Measurements from ENCODE around the gene GPATCH2L.

GPATCH2L gene

DNA sequence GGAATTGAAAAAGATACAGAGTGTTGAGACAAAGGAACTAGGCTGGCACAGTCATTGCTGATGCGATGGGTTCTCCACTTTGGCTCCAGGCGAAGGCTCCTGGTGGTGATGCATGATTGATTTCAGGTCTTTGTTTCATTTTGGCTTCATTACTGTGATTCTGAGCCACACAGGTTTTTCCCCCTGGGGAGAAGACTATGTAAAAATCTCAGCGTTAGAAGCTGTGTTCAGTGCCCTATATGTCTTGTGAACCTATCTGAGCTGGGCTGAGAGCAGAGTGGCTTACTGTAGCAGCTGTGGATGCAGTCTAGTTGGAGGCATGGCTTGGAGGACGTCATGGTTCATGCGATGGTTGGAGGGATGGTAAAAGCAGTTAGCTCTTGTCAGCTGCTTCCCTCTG is 54.0 kb downstream of the GPATCH2L start:
- Histone ChIP-seq H3K36me3 (ENCODE audit: insufficient read depth, low read length) (peaks cover 18% of the 10 kb centered on the region), H3K4me1 (ENCODE audit: insufficient read depth, low read length) (peaks cover 8% of the 10 kb centered on the region), H3K27ac (ENCODE audit: low read depth, low read length) (no peak overlapping the region), H3K9me3 (ENCODE audit: low read length) (no peaks in the 10 kb centered on the region), H3K27me3 (ENCODE audit: control insufficient read depth in 1 of 2, insufficient read depth in 2 of 2, low read length in 2 of 2) (no peaks in the 10 kb centered on the region), H3K4me3 (ENCODE audit: low read depth in 1 of 2, low read length in 2 of 2) (no peak overlapping the region), H3K9ac (ENCODE audit: low read length) (no peak overlapping the region)

DNA sequence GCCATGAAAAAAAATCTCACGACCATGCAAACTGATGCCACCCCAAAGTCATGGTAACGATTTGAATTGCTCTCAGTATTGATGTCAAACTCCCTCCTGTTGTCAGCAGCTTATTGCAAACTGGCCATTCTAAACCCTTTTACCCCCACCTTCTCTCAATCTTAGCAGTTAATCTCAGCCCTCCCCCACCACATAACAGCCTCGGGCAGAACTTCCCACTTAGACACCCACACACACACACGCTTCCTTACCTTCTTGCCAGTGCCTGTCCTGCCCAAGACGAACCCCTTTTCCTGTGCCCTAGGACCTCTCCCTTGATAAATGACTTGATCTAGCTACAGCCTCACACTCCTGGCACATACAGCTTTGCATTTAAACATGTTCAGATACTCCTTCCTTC is 56.6 kb downstream of the GPATCH2L start:
- no peak overlapping the region for H3K9ac ChIP-seq (ENCODE audit: low read length)
- no peaks in the 10 kb centered on the region for H3K9me3 ChIP-seq (ENCODE audit: low read length)
- no peaks in the 10 kb centered on the region for H3K36me3 ChIP-seq (ENCODE audit: insufficient read depth, low read length)
- H3K27me3 ChIP-seq (ENCODE audit: control insufficient read depth in 1 of 2, insufficient read depth in 2 of 2, low read length in 2 of 2), result no peaks in the 10 kb centered on the region
- H3K27ac ChIP-seq (ENCODE audit: low read depth, low read length), result no peak overlapping the region
- H3K4me3 ChIP-seq (ENCODE audit: low read depth in 1 of 2, low read length in 2 of 2), result no peak overlapping the region
- H3K4me1 ChIP-seq (ENCODE audit: insufficient read depth, low read length), result peaks cover 3% of the 10 kb centered on the region

DNA sequence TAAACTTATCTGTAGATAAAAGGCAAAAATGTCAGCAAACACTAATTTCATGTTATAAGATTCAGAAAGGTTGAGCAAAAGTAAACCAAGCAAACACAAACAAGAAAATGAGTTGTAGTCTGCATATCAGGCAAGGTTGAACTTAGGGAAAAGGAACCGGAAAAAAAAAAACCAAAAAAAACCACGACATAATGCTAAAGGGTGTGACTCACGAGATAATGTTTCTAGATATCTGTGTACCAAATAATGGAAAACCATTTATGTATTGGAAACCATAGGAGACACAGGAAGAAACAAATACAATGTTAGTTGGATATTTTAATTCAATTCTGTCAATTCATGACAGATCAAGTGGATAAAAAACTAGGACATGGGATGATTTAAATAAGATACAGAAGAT is 60.5 kb downstream of the GPATCH2L start:
- Histone ChIP-seq H3K4me1 (ENCODE audit: insufficient read depth, low read length) (no peaks in the 10 kb centered on the region), H3K27ac (ENCODE audit: low read depth, low read length) (no peak overlapping the region), H3K9me3 (ENCODE audit: low read length) (no peaks in the 10 kb centered on the region), H3K4me3 (ENCODE audit: low read depth in 1 of 2, low read length in 2 of 2) (no peak overlapping the region), H3K36me3 (ENCODE audit: insufficient read depth, low read length) (no peaks in the 10 kb centered on the region), H3K9ac (ENCODE audit: low read length) (no peak overlapping the region), H3K27me3 (ENCODE audit: control insufficient read depth in 1 of 2, insufficient read depth in 2 of 2, low read length in 2 of 2) (no peaks in the 10 kb centered on the region)

DNA sequence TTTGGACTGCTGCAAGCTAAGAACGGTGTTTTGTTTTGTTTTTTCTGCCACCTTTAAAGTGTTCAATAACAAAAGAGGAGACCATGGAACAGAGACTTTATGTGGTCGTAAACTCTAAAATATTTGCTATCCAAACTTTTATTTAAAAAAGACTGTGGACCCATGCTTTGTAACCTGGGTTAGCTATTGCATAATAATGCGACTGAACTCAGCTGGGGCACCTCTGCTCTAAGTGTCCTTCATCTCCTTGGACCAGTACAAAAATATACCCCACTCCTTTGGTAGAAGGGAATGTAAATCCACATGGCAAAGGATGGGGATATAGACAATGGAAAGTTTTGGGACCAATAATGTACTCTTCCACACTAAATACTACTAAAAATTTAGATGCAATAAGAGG is 65.5 kb downstream of the GPATCH2L start:
- no peaks in the 10 kb centered on the region for H3K27me3 ChIP-seq (ENCODE audit: control insufficient read depth in 1 of 2, insufficient read depth in 2 of 2, low read length in 2 of 2)
- H3K9me3 ChIP-seq (ENCODE audit: low read length), result no peaks in the 10 kb centered on the region
- no peak overlapping the region for H3K27ac ChIP-seq (ENCODE audit: low read depth, low read length)

DNA sequence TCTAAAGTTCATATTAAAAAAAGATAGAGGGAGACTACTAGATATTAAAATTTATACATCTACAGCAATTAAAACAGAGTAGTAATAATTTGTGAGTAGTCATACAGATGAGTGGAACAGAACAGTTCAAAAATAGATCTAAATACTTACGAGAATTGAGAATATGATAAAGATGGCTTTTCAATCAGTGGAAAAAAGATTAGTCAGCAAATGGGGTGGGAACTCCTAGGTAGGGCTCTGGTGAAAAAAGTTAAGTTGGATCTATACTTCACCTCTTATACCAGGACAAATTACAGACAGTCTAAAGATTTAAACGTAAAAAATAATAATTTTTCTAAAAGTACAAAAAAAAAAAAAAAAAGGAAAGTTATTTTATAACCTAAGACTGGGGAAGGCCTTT is 66.9 kb downstream of the GPATCH2L start:
- Histone ChIP-seq H3K27me3 (ENCODE audit: control insufficient read depth in 1 of 2, insufficient read depth in 2 of 2, low read length in 2 of 2) (no peaks in the 10 kb centered on the region), H3K9me3 (ENCODE audit: low read length) (no peaks in the 10 kb centered on the region), H3K27ac (ENCODE audit: low read depth, low read length) (no peak overlapping the region), H3K36me3 (ENCODE audit: insufficient read depth, low read length) (no peaks in the 10 kb centered on the region), H3K9ac (ENCODE audit: low read length) (no peak overlapping the region), H3K4me3 (ENCODE audit: low read depth in 1 of 2, low read length in 2 of 2) (no peak overlapping the region), H3K4me1 (ENCODE audit: insufficient read depth, low read length) (no peaks in the 10 kb centered on the region)

More for the DNA sequence above, 65.5 kb downstream of the GPATCH2L start:
- Histone ChIP-seq H3K4me1 (ENCODE audit: insufficient read depth, low read length) (no peaks in the 10 kb centered on the region), H3K9ac (ENCODE audit: low read length) (no peak overlapping the region), H3K4me3 (ENCODE audit: low read depth in 1 of 2, low read length in 2 of 2) (no peak overlapping the region), H3K36me3 (ENCODE audit: insufficient read depth, low read length) (no peaks in the 10 kb centered on the region)

DNA sequence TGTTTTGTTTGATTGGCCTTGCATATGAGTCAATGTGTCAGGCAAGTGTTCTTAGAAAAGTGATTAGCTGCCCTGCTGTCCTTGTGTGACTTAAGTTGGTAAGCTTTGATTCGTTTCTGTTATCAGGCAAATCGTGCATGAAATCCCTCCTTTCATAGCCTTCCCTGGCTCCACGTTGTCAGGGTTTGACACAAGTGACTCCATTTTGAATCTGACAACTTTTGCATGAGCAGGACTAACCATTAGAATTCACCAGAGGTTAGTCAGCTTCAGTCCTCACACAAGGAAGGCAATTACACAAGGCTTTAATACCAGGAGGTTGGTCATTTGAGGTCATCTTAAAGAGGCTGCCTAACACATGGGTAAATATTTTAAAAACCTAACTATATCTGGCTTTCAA is 68.2 kb downstream of the GPATCH2L start:
- Histone ChIP-seq H3K27ac (ENCODE audit: low read depth, low read length) (no peak overlapping the region), H3K9me3 (ENCODE audit: low read length) (no peaks in the 10 kb centered on the region), H3K9ac (ENCODE audit: low read length) (no peak overlapping the region), H3K36me3 (ENCODE audit: insufficient read depth, low read length) (no peaks in the 10 kb centered on the region), H3K27me3 (ENCODE audit: control insufficient read depth in 1 of 2, insufficient read depth in 2 of 2, low read length in 2 of 2) (no peaks in the 10 kb centered on the region), H3K4me3 (ENCODE audit: low read depth in 1 of 2, low read length in 2 of 2) (no peak overlapping the region), H3K4me1 (ENCODE audit: insufficient read depth, low read length) (no peaks in the 10 kb centered on the region)

DNA sequence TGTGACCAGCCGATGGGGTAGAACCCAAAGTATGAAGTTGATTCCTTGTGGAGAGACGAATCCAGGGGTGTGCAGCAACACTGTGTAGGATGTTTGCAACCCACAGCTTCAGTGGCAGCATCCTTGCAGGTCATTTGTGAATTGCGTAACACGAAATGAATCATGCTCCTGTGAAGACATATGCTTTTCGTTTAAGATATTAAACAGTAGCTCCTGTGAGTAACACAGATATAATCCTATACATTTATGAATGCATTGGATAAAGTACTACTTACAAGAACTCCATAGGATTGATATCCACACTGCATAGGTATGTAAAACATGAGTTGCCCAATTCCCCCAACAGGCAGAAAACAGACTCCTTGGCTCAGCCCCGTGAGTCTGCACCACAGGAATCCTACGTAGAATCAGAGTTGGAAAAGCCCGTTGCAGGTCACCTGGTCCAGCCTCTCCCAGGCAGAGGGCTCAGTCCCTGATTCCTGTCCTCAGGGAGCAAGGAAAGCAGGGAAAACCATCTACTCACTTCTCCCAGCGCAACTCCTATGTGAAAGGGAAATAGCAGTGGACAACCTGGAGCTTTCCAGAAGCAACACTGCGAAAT is 75.8 kb downstream of the GPATCH2L start:
- Histone ChIP-seq H3K9me3 (ENCODE audit: low read length) (no peaks in the 10 kb centered on the region), H3K9ac (ENCODE audit: low read length) (no peak overlapping the region), H3K27ac (ENCODE audit: low read depth, low read length) (no peak overlapping the region), H3K27me3 (ENCODE audit: control insufficient read depth in 1 of 2, insufficient read depth in 2 of 2, low read length in 2 of 2) (no peaks in the 10 kb centered on the region), H3K36me3 (ENCODE audit: insufficient read depth, low read length) (no peaks in the 10 kb centered on the region), H3K4me3 (ENCODE audit: low read depth in 1 of 2, low read length in 2 of 2) (no peak overlapping the region), H3K4me1 (ENCODE audit: insufficient read depth, low read length) (no peaks in the 10 kb centered on the region)

DNA sequence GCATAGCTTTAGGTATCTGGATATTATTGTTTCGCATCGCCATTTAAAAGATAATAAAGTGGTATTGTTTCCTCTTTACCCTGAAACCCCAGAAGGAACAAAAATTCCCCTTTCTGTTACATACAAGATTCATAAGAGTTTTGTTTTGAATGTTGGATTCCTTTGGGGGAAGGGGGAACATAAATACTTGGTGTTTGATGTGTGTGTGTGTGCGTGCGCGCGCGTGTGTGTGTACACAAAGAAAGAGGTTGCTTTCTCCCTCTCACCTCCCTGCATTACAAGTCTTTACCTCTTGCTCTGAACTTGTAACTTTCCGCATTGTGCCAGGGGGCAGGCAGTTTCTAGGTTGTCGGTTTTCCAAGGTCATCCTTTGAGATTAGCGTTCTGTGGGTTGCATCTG is 76.4 kb downstream of the GPATCH2L start:
- Histone ChIP-seq H3K27ac (ENCODE audit: low read depth, low read length) (no peak overlapping the region), H3K4me3 (ENCODE audit: low read depth in 1 of 2, low read length in 2 of 2) (no peak overlapping the region), H3K36me3 (ENCODE audit: insufficient read depth, low read length) (no peaks in the 10 kb centered on the region), H3K27me3 (ENCODE audit: control insufficient read depth in 1 of 2, insufficient read depth in 2 of 2, low read length in 2 of 2) (no peaks in the 10 kb centered on the region), H3K9ac (ENCODE audit: low read length) (no peak overlapping the region), H3K4me1 (ENCODE audit: insufficient read depth, low read length) (no peaks in the 10 kb centered on the region), H3K9me3 (ENCODE audit: low read length) (no peaks in the 10 kb centered on the region)

DNA sequence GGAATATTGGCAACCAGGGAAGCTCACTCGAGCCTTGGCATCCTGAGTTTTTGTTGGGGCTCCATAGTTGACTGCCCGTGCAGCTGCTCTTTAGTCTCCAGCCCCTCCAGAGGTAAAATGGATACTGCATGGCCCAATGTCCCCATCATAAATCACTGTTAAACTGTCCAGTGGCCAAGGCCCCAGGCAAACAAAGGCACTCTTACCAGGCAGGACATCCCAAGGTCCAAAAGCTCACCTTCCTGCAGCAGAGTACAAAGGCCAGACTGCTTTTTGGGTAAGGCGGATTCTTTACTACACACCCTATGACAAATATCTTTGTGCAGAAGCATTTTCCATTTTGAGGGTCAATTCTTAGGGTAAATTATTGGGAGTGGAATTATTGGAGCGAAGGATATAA is 81.1 kb downstream of the GPATCH2L start:
- Histone ChIP-seq H3K4me1 (ENCODE audit: insufficient read depth, low read length) (no peaks in the 10 kb centered on the region), H3K27ac (ENCODE audit: low read depth, low read length) (no peak overlapping the region), H3K36me3 (ENCODE audit: insufficient read depth, low read length) (no peaks in the 10 kb centered on the region), H3K27me3 (ENCODE audit: control insufficient read depth in 1 of 2, insufficient read depth in 2 of 2, low read length in 2 of 2) (no peaks in the 10 kb centered on the region), H3K9me3 (ENCODE audit: low read length) (no peaks in the 10 kb centered on the region), H3K9ac (ENCODE audit: low read length) (no peak overlapping the region), H3K4me3 (ENCODE audit: low read depth in 1 of 2, low read length in 2 of 2) (no peak overlapping the region)

DNA sequence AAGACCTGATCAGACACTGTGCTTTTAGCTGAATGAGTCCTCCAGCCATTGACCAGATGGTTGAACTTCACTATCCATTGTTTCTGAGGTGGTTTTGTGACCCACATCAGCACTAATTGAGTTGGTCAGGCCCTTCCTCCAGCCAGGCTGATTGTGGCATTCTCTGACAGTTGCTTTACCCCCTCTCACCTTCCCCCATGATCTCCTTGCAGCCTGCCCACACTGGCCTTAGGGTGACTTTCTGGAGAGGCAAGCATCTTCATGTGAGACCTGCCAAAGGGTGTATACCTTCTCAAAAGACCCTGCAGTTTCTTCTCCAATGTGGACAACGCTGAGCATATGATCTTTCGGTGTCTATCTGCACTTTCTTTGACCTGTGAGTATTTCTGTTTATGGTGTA is 83.9 kb downstream of the GPATCH2L start:
- no peaks in the 10 kb centered on the region for H3K9me3 ChIP-seq (ENCODE audit: low read length)
- H3K27ac ChIP-seq (ENCODE audit: low read depth, low read length), result no peak overlapping the region
- H3K4me3 ChIP-seq (ENCODE audit: low read depth in 1 of 2, low read length in 2 of 2), result no peak overlapping the region
- no peaks in the 10 kb centered on the region for H3K27me3 ChIP-seq (ENCODE audit: control insufficient read depth in 1 of 2, insufficient read depth in 2 of 2, low read length in 2 of 2)
- no peaks in the 10 kb centered on the region for H3K4me1 ChIP-seq (ENCODE audit: insufficient read depth, low read length)
- no peaks in the 10 kb centered on the region for H3K36me3 ChIP-seq (ENCODE audit: insufficient read depth, low read length)
- no peak overlapping the region for H3K9ac ChIP-seq (ENCODE audit: low read length)

DNA sequence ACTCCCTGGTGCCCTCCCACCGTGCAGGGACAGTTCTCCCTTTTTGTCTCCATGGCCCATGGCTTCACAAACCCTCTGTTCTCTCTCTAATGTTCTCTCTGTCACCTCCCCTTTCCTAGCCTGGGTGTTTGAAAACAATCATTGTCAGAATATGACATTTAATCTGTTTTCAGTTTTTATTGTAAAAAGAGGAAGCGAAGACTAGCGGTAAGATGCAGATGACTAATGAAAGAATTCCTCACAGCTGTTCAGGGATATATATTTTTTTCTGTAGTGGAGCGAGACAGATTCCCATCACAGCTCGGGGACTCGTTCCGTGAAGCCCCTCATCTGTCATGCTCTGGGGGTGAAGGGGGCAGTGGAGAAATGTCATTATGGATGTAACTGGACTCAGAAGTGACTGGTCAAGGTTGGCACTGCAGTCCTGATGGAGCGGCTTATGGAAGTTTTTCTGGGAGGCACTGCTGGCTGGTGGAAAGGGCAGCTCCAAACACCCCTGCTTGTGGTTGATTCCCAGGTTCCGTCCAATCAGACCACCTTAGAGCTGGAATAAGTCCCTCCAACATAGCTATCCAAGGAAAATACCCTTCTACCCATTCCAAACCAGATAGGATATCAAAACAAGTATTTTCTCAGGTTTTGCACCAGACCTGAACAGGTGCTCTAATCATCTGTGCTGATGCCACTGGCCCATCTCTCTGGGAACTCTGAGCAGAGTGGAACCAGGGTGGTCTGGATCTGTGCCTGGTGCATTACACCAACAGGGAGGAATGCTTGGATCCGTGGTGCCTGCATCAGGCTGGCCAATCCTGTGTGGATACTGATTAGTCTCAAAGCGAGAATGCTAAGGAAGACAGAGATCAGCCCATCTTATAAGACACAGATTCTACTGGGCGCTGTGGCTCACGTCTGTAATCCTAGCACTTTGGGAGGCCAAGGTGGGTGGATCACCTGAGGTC is 84.7 kb downstream of the GPATCH2L start:
- Histone ChIP-seq H3K4me1 (ENCODE audit: insufficient read depth, low read length) (no peaks in the 10 kb centered on the region), H3K27ac (ENCODE audit: low read depth, low read length) (no peak overlapping the region)

More for the DNA sequence above, 84.7 kb downstream of the GPATCH2L start:
- Histone ChIP-seq H3K36me3 (ENCODE audit: insufficient read depth, low read length) (no peaks in the 10 kb centered on the region), H3K9me3 (ENCODE audit: low read length) (no peaks in the 10 kb centered on the region), H3K27me3 (ENCODE audit: control insufficient read depth in 1 of 2, insufficient read depth in 2 of 2, low read length in 2 of 2) (no peaks in the 10 kb centered on the region), H3K4me3 (ENCODE audit: low read depth in 1 of 2, low read length in 2 of 2) (no peak overlapping the region), H3K9ac (ENCODE audit: low read length) (no peak overlapping the region)

Measured in muscle layer of colon (tissue), 2 donors.